Hematopoietic multipotent progenitor cell treated with erythropoietin and hydrocortisone succinate and interleukin-3 and kit ligand, for 8 days (in vitro differentiated cells): Measurements from ENCODE around the gene TOP1.
A peak's percentile ranks its signal among the peaks of the same experiment; 100 is the strongest.

Source experiments
- DNase-seq: peaks from one replicate; pipeline ENCODE4 v3.0.0-alpha.2; 2015

Gene TOP1

GRCh38 chr20:41004531-41005360 is 23.9 kb upstream of the TOP1 start:
- DNase-seq: no peak

GRCh38 chr20:41005361-41005729 is 23.3 kb upstream of the TOP1 start:
- DNase-seq: no peak

- DNase-seq: no peak
Measured at GRCh38 chr20:41006126-41006935, 22.3 kb upstream of the TOP1 start.

- no peak for DNase-seq
Measured at GRCh38 chr20:41006936-41007474, 21.6 kb upstream of the TOP1 start.

GRCh38 chr20:41007481-41007880 is 21.1 kb upstream of the TOP1 start:
- DNase-seq: no peak

GRCh38 chr20:41009946-41010345 is 18.7 kb upstream of the TOP1 start:
- DNase-seq: no peak

- no peak for DNase-seq
Measured at GRCh38 chr20:41011551-41012067, 17.0 kb upstream of the TOP1 start.

- no peak for DNase-seq
Measured at GRCh38 chr20:41014561-41015088, 14.0 kb upstream of the TOP1 start.

- no peak for DNase-seq
Measured at GRCh38 chr20:41017448-41018042, 11.1 kb upstream of the TOP1 start.

GRCh38 chr20:41018153-41018552 is 10.5 kb upstream of the TOP1 start:
- DNase-seq: no peak

- no peak for DNase-seq
Measured at GRCh38 chr20:41023549-41023948, 5.1 kb upstream of the TOP1 start.

GRCh38 chr20:41027366-41027765 is 1.3 kb upstream of the TOP1 start:
- no peak for DNase-seq

GRCh38 chr20:41027872-41028358 is 707 bp upstream of the TOP1 start:
- no peak for DNase-seq

- peak; percentile 32 for DNase-seq
Measured at GRCh38 chr20:41029150-41029901, 704 bp downstream of the TOP1 start.

- DNase-seq: no peak
Measured at GRCh38 chr20:41030061-41030460, 1.4 kb downstream of the TOP1 start.

GRCh38 chr20:41030531-41031242 is 2.1 kb downstream of the TOP1 start:
- DNase-seq: no peak

- no peak for DNase-seq
Measured at GRCh38 chr20:41031243-41031619, 2.6 kb downstream of the TOP1 start.

- peak; percentile 30 for DNase-seq
Measured at GRCh38 chr20:41032271-41032670, 3.6 kb downstream of the TOP1 start.

- peak; percentile 96 for DNase-seq
Measured at GRCh38 chr20:41034239-41034638, 5.6 kb downstream of the TOP1 start.

- DNase-seq: no peak
Measured at GRCh38 chr20:41035207-41035606, 6.6 kb downstream of the TOP1 start.

GRCh38 chr20:41037179-41037578 is 8.6 kb downstream of the TOP1 start:
- no peak for DNase-seq
